ENCODE data around the gene ELAVL3. TPM values are rescaled to one million over a fixed set of nuclear protein-coding genes. Genes with fewer than 3 reads are reported as not detected.
A peak's percentile ranks its signal among the peaks of the same experiment; 100 is the strongest.

ELAVL3 gene
- polyA plus RNA-seq, 1 donor from 2014 or later: 38.7 TPM

GRCh38 chr19:11481534-11482383, 913 bp upstream of the ELAVL3 start:
- Histone ChIP-seq H3K27ac (ENCODE audit: low read length) (peak overlapping the region; percentile 73), H2AFZ (ENCODE audit: low read depth, low read length) (peak overlapping the region; percentile 40), H3F3A (ENCODE audit: insufficient read depth, low read length, poor library complexity, severe bottlenecking) (no peaks in the 10 kb centered on the region), H3K27me3 (ENCODE audit: insufficient read depth, low read depth, low read length) (no peaks in the 10 kb centered on the region), H3K9me3 (ENCODE audit: low read length) (no peaks in the 10 kb centered on the region), H3K79me2 (replicated peaks; ENCODE audit: insufficient read depth, low read length) (peaks cover 37% of the 10 kb centered on the region), H3K4me3 (ENCODE audit: low read length) (peak overlapping the region; percentile 93), H3K4me2 (ENCODE audit: low read length) (peak overlapping the region; percentile 35), H3K9ac (ENCODE audit: low read length) (peak overlapping the region; percentile 72), H4K20me1 (ENCODE audit: insufficient read depth) (no peaks in the 10 kb centered on the region), H3K9me2 (ENCODE audit: insufficient read depth, low read length) (no peaks in the 10 kb centered on the region), H3K36me3 (ENCODE audit: insufficient read depth, low read length) (no peaks in the 10 kb centered on the region)
- TF ChIP-seq EP300 (conservative IDR thresholded peaks at IDR 0.05; ENCODE audit: poor library complexity, severe bottlenecking) (no peak), POLR2AphosphoS5 (IDR thresholded peaks at IDR 0.05) (peak; percentile 60), MXI1 (conservative IDR thresholded peaks at IDR 0.05; ENCODE audit: poor library complexity, severe bottlenecking) (no peak), REST (IDR thresholded peaks at IDR 0.05; ENCODE audit: borderline replicate concordance) (peak; percentile 16), CTCF (IDR thresholded peaks at IDR 0.05; ENCODE audit: poor library complexity, severe bottlenecking) (peak; percentile 12), EZH2 (IDR thresholded peaks at IDR 0.05; ENCODE audit: borderline replicate concordance, insufficient read depth, low read length, poor library complexity, severe bottlenecking) (no peak), SMC3 (conservative IDR thresholded peaks at IDR 0.05; ENCODE audit: poor library complexity) (no peak)

GRCh38 chr19:11479898-11480714, 740 bp downstream of the ELAVL3 start:
- Histone ChIP-seq H4K20me1 (ENCODE audit: insufficient read depth) (no peaks in the 10 kb centered on the region), H3K4me3 (ENCODE audit: low read length) (peak overlapping the region; percentile 93), H3F3A (ENCODE audit: insufficient read depth, low read length, poor library complexity, severe bottlenecking) (no peaks in the 10 kb centered on the region), H3K27ac (ENCODE audit: low read length) (peak overlapping the region; percentile 79), H3K27me3 (ENCODE audit: insufficient read depth, low read depth, low read length) (no peaks in the 10 kb centered on the region), H3K9me3 (ENCODE audit: low read length) (no peaks in the 10 kb centered on the region), H3K79me2 (replicated peaks; ENCODE audit: insufficient read depth, low read length) (peaks cover 47% of the 10 kb centered on the region), H3K9me2 (ENCODE audit: insufficient read depth, low read length) (no peaks in the 10 kb centered on the region), H3K36me3 (ENCODE audit: insufficient read depth, low read length) (no peaks in the 10 kb centered on the region), H3K4me2 (ENCODE audit: low read length) (no peak overlapping the region), H2AFZ (ENCODE audit: low read depth, low read length) (no peak overlapping the region), H3K9ac (ENCODE audit: low read length) (peak overlapping the region; percentile 95)
- TF ChIP-seq POLR2AphosphoS5 (IDR thresholded peaks at IDR 0.05) (no peak), TAF1 (IDR thresholded peaks at IDR 0.05; ENCODE audit: low read depth) (no peak), REST (IDR thresholded peaks at IDR 0.05; ENCODE audit: borderline replicate concordance) (no peak), EP300 (conservative IDR thresholded peaks at IDR 0.05; ENCODE audit: poor library complexity, severe bottlenecking) (no peak), EZH2 (IDR thresholded peaks at IDR 0.05; ENCODE audit: borderline replicate concordance, insufficient read depth, low read length, poor library complexity, severe bottlenecking) (no peak), RAD21 (conservative IDR thresholded peaks at IDR 0.05) (no peak), SMC3 (conservative IDR thresholded peaks at IDR 0.05; ENCODE audit: poor library complexity) (no peak), MXI1 (conservative IDR thresholded peaks at IDR 0.05; ENCODE audit: poor library complexity, severe bottlenecking) (no peak), CTCF (IDR thresholded peaks at IDR 0.05; ENCODE audit: poor library complexity, severe bottlenecking) (no peak)
